ENCODE results near the gene CWC22.
A peak's percentile ranks its signal among the peaks of the same experiment; 100 is the strongest.

The CWC22 gene

DNA sequence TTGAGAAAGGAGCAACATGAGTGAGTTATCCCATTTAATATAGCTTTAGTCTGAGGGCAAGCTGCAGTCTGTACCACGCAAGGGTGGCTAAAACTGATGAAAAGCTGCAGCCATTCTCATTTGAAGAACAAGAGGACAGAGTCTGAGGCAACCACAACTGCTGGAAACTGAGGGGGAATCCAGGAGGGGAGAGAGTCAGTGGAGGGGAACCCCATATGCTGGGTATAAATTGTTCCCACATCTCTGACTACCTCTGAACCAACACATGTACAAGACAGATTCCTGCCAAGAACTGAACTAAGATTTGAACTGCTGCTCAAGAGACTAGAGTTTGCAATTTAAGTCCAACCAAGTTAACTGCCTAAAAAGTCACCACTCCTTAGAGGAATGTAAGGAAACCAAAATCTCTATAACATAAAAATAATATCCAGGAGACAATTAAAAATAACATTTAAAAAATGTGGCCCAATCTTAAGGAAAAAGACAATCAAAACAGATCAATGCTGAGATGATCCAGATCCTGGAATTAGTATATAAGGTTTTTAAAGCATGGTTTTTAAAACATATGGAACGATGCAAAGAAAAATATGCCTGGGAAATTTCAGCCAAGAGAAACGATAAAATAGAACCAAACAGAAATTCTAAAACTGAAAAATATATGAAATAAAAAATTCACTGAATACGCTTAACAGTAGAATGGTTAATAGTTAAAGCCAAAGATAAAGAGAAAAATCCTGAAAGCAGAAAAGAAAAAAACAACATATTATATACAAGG is 11.2 kb downstream of the CWC22 start:
- TF ChIP-seq, protein P1, sequence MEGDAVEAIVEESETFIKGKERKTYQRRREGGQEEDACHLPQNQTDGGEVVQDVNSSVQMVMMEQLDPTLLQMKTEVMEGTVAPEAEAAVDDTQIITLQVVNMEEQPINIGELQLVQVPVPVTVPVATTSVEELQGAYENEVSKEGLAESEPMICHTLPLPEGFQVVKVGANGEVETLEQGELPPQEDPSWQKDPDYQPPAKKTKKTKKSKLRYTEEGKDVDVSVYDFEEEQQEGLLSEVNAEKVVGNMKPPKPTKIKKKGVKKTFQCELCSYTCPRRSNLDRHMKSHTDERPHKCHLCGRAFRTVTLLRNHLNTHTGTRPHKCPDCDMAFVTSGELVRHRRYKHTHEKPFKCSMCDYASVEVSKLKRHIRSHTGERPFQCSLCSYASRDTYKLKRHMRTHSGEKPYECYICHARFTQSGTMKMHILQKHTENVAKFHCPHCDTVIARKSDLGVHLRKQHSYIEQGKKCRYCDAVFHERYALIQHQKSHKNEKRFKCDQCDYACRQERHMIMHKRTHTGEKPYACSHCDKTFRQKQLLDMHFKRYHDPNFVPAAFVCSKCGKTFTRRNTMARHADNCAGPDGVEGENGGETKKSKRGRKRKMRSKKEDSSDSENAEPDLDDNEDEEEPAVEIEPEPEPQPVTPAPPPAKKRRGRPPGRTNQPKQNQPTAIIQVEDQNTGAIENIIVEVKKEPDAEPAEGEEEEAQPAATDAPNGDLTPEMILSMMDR (IDR thresholded peaks at IDR 0.05; ENCODE audit: insufficient read depth, low read depth, low read length, missing control alignments): no peak
- H3K4me3 ChIP-seq (ENCODE audit: low read depth, low read length): no peak overlapping the region
- peak; percentile 48 for DNase-seq (ENCODE audit: low read depth)

DNA sequence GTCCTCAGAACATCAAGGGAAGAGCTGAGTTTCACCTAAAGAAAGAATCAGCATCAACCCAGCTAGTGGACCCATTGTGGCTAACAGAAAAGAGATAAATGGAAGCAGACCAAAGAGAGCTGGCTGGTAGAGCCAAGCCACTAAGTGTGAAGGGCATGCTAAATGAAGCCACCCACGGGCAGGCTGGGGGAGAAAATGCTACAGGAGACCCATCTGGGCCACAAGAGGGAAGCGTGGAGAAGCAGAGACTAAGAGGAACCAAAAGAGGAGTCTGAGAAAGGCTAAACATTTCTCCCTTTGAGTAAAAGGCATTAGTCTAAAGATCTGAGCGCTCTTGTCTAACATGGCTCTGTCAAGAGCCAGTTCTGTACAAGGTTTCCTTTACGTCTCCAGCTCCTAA is 15.8 kb downstream of the CWC22 start:
- no peak overlapping the region for H3K4me3 ChIP-seq (ENCODE audit: low read depth, low read length)
- TF ChIP-seq, protein P1 (IDR thresholded peaks at IDR 0.05; ENCODE audit: insufficient read depth, low read depth, low read length, missing control alignments): no peak
- no peak for DNase-seq (ENCODE audit: low read depth)

DNA sequence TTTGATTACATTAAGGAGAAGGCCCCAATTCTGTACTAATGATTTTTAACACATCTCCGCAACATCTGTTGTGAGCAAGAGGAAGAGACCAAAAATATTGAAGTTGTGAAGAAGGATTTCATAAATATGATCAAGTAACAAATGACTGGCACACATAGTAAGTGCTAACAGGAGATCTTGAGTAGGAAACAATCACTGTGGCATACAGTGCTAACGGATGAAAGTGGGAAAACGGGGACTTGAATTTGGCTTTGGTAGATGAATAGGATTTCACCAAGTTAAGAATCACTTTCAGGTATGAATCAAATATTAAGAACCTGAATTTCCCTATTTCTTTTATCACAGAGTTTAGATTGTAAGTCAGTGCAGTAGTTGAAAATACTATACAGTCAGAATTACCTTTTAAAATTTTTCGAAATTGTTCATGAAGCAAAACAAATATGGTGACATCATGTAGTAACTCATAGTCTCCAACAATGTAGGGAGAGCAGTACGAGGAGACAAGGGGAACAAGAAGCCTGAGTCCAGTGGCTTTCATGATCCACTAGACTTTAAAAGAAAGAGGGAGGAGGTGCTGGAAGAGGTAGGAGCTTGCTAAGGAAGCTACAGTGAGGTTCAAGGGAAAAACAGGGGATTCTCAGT is 16.3 kb downstream of the CWC22 start:
- DNase-seq (ENCODE audit: low read depth): no peak

GRCh38 chr2:179987916-179988315 is 19.2 kb downstream of the CWC22 start:
- no peak overlapping the region for H3K4me3 ChIP-seq (ENCODE audit: low read depth, low read length)
- no peak for DNase-seq (ENCODE audit: low read depth)
- TF ChIP-seq, protein P1 (IDR thresholded peaks at IDR 0.05; ENCODE audit: insufficient read depth, low read depth, low read length, missing control alignments): no peak

More for the DNA sequence above, 16.3 kb downstream of the CWC22 start:
- no peak overlapping the region for H3K4me3 ChIP-seq (ENCODE audit: low read depth, low read length)
- TF ChIP-seq, protein P1 (IDR thresholded peaks at IDR 0.05; ENCODE audit: insufficient read depth, low read depth, low read length, missing control alignments): no peak

- H3K4me3 ChIP-seq (ENCODE audit: low read depth, low read length): peak overlapping the region; percentile 26; the same call in 1 of the 2 replicates
- TF ChIP-seq, protein P1 (IDR thresholded peaks at IDR 0.05; ENCODE audit: insufficient read depth, low read depth, low read length, missing control alignments): no peak
These were observed 21.8 kb downstream of the CWC22 start for GRCh38 chr2:179985163-179985820.

DNA sequence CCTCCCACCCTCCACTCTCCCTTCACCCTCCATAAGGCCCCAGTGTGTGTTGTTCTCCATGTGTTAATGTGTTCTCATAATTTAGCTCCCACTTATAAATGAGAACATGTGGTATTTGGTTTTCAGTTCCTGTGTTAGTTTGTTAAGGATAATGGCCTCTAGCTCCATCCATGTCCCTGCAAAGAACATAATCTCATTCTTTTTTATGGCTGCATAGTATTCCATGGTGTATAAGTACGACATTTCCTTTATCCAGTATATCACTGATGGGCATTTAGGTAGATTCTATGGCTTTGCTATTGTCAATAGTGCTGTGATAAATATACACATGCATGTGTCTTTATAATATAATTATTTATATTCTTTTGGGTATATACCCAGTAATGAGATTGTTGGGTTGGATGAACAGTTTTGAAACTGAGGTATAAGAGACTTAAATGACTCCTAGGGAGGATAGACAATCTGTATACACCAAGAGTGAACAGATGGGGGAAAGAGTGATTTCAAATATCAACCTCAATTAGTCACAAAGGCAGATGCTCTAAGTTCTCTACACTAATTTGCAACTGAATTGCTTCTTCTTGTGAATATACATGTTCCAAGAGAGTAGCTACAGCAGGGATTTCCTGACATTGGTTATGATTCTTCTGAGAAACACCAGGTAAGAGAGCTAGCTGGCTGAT is 23.7 kb downstream of the CWC22 start:
- TF ChIP-seq, protein P1 (IDR thresholded peaks at IDR 0.05; ENCODE audit: insufficient read depth, low read depth, low read length, missing control alignments): no peak
- no peak for DNase-seq (ENCODE audit: low read depth)
- H3K4me3 ChIP-seq (ENCODE audit: low read depth, low read length): no peak overlapping the region

More at GRCh38 chr2:179985163-179985820, 21.8 kb downstream of the CWC22 start:
- DNase-seq (ENCODE audit: low read depth): no peak
